HPDE6-E6E7 (cell line): Measurements from ENCODE around the gene POU5F1.
A peak's percentile ranks its signal among the peaks of the same experiment; 100 is the strongest.
"Not testable (repeated sequence)": the region's sequence is repeated elsewhere in the genome, so short reads cannot be mapped to it uniquely, and the experiment has no call there.

Source experiments
- DNase-seq: peaks from one replicate; pipeline ENCODE4 v3.0.0; 2011; ENCODE audit warnings: missing footprints; ENCODE audit errors: extremely low spot score

Gene POU5F1

GRCh38 chr6:31170600-31170881 is at the start of gene POU5F1:
Gene POU5F1 (minus strand): TSS chr6:31170682. CDS start chr6:31170620, 62 bp downstream.
- no peak for DNase-seq

DNA sequence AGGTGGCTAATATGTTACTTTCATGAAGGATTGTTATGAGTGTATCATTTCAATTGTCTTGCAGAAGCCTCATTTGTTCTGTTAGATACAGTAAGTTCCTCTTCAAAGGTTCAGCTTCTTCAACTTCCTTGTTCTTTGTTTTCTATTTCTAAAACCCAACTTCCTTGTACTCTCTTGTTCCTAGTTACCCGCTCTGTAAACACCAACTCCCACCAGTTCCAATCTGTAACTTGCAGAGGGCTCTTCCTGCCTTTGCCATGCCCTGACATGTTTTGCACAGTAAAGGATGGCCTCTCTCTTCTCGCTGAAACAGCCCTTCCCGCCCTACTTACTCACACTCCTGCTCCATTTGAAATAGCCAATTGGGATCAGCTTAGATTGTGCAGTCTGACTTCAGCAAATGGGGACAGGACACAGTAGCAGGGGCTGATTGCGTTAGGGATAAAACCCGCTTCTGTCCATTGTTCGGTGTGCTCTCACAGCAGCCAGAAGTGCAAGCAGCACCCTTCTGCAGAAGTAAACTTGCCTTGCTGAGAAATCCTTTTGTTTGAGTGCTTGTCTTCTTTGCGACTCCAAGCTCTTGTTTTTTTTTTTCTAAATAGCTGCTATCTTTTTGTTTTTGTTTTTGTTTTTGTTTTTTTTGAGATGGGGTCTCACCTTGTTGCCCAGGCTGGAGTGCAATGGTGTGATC is 45.9 kb upstream of the POU5F1 start:
- DNase-seq = no peak

GRCh38 chr6:31215216-31215615 is 44.7 kb upstream of the POU5F1 start:
- DNase-seq = not testable (repeated sequence)

DNA sequence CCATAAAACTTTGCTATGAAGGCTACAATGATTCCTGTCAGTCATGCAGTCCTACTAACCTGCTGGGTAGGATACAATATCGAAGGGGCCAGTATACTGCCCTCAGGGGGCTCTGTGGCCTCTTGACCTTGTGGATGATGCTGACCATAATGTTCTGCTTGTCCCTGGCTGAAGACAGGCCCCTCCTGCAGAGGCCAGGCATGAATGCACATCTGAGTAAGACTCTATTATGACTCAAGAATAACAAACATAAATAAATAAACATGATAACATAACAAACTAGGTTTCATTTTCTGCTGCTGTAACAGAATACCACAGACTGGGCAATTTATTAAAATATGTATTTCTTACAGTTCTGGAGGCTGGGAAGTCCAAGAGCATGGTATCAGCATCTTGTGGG is 44.0 kb upstream of the POU5F1 start:
- DNase-seq = no peak

GRCh38 chr6:31210741-31211532 is 40.5 kb upstream of the POU5F1 start:
- DNase-seq = no peak

GRCh38 chr6:31210123-31210522 is 39.6 kb upstream of the POU5F1 start:
- no peak for DNase-seq

DNA sequence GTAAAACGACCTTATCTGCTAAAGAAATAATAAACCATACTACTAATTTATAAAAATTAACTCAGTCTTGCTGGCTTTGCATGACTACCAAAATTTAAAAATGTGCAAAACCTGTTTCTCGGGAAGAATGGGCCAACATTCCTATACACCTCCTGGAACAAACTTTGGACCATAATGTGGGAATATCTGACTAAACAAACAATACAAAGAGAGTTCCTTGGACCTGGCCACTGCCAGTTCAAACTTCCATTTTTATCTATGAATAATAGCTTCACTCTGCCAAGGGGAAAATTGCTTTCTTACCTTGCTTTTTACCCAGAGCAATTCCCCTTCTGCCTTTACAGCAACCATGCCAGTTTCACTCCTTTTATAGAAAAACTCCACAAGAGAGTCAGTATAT is 38.7 kb upstream of the POU5F1 start:
- DNase-seq = no peak

GRCh38 chr6:31208506-31208905 is 38.0 kb upstream of the POU5F1 start:
- DNase-seq = no peak

DNA sequence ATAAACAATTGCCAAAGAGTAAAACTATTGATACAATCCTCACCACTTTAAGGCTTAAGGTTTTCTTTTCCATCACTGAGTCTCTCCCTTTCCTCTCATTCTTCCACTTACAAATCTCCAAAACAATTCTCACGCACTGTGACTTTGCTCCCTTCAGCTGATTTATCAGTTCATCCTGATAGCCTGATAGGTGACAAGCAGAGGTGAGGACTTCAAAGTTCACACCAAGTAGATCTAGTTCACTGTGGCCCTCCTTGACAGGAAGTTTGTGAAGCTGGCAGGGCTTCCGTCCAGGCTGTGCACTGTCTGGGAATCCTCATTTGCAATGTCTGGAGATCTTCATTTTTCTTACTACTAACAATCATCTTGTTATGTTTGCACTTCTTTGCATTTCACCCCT is 35.2 kb upstream of the POU5F1 start:
- no peak for DNase-seq

DNA sequence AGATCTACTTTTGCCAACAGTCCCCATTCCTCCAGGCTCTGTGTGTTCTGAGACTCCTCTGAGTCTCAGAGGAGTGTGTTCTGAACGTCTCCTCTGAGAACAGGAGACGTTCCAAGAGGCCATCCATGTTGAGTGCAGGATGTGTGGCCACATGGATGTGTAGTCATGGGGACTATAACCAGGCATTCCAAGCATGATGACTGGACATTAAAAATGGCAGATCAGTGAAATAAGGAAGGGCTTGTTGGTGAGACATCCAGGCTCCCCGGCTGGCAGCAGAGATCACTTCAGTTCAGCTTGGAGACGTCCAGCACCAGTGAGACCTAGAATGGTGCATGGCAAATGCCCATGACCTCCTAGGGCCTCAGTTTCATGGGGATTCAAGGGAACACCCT is 34.3 kb upstream of the POU5F1 start:
- DNase-seq = no peak

DNA sequence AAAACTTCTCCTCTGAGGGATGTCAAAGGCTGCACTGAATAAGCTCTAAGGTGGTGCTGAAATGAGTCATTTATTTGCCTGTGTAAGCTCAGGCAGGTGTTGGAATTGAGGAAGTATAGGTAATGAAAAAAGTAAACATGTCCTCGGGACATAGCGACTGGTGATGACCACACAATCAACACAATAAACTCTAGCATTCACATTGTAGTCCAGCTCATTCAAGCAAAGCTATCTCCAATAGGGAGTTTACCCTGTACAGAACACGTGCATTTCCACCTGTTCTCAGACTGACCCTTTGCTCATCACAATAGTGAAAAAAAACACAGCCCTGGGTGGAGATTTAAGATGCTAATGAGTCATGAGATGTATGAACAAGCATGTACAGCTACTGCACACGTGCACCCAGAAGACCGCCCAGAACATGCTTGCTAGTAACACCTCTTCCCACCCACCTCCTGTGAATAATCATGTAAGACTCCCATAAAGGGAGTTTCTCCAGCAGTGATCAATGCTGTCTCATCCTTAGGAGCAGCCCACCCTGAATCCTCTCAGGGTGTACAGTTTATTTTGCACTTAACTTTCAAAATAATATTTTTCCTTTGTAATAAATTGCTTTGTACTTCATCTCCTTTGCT is 33.0 kb upstream of the POU5F1 start:
- peak; percentile 82 for DNase-seq

DNA sequence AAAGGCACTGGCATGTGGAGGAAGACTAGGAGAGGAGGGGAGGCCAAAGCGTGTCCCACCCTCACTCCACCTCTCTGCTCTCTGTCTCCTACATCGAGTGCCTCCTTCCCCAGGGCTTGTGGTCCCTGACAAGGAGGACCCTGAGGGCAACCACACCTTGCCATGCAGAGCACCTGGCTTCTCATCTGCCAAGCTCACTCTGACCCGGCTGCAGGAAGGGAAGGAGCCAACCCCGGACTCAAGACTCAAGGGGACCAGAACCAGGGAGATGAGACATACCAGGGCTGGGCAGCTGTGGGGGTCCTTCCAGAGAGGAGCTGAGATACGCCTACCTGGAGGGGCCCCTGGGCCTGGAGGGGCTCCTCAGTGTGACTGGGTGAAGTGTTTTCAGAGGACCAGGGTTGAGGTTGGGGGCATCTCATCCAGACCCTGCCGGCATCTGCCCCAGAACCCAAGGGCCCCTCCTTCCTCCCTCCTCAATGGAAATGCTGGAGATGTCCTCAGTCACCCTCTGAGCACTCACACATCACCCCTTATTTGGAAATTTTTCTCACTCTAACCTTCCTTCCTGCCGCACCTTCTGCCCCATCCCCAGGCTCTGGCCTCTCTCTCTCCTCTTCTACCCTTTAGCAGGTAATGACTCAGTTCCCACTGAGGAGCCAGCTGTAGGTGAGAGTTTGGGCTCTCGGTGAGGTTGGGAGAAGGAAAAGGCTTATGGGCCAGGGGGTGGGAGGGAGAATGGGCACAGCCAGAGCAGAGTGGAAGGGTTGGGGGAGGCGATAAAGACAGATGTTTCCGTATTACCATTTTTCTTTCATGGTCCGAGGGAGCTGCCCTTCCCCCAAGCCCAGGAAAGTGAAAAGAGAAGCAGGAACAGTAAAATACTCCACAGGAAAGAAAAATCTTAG is 32.0 kb upstream of the POU5F1 start:
- DNase-seq = no peak

- not testable (repeated sequence) for DNase-seq
Measured at GRCh38 chr6:31199105-31199452, 28.6 kb upstream of the POU5F1 start.

DNA sequence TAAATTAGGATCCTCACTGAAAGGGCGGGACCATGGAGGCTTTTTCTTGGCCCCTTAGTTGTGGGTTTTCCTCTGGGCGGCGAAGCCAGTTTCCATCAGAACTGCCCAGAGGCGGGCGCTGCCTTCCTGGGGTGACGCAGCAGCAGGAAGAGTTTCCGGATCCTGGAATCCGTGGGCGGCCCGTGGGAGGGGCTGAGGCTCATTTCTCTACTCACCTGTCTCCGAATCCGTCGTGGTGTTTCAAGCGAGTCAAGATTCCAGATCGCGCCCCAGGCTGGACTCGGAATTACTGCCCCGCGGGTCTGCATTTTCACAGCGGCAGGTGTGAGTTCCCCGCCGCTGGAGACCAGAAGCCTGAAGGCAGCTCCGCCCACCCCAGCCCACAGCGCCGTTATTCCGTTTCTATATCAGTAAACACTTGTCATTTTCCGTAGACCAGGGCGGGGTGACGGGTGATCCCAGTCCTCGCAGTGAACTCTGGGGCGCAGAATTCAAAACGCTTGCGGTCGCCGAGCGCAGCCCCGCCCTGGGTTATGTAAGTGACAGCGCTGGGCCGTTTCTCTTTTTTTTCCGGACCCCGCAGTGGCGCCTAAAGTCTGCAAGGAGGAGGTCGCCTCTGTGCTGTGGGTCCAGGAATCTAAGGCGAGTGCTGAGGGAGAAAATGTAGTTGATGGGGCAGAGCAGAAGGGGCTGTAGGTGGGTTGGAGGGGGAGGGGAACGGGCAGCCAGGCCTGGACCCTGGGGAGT is 27.2 kb upstream of the POU5F1 start:
- DNase-seq = no peak

DNA sequence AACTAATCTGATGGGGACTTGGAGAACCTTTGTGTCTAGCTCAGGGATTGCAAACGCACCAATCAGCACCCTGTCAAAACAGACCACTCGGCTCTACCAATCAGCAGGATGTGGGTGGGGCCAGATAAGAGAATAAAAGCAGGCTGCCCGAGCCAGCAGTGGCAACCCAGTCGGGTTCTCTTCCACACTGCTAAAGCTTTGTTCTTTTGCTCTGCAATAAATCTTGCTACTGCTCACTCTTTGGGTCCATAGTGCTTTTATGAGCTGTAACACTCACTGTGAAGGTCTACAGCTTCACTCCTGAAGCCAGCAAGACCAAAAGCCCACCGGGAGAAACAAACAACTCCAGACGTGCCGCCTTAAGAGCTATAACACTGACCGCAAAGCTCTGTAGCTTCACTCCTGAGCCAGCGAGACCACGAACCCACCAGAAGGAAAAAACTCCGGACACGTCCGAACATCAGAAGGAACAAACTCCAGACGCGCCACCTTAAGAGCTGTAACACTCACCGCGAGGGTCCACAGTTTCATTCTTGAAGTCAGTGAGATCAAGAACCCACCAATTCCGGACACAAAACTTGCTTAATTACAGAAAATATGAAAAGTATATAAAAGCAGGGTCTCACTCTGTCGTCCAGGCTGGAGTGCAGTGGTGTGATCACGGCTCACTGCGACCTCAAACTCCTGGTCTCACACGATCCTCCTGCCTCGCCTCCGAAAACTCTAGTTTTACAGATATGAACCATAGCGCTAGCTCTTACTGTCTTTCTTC is 26.0 kb upstream of the POU5F1 start:
- DNase-seq = not testable (repeated sequence)

GRCh38 chr6:31195308-31195979 is 25.0 kb upstream of the POU5F1 start:
- DNase-seq = not testable (repeated sequence)

- no peak for DNase-seq
Measured at GRCh38 chr6:31194061-31194834, 23.8 kb upstream of the POU5F1 start.

- DNase-seq = no peak
Measured at GRCh38 chr6:31193206-31193605, 22.7 kb upstream of the POU5F1 start.

DNA sequence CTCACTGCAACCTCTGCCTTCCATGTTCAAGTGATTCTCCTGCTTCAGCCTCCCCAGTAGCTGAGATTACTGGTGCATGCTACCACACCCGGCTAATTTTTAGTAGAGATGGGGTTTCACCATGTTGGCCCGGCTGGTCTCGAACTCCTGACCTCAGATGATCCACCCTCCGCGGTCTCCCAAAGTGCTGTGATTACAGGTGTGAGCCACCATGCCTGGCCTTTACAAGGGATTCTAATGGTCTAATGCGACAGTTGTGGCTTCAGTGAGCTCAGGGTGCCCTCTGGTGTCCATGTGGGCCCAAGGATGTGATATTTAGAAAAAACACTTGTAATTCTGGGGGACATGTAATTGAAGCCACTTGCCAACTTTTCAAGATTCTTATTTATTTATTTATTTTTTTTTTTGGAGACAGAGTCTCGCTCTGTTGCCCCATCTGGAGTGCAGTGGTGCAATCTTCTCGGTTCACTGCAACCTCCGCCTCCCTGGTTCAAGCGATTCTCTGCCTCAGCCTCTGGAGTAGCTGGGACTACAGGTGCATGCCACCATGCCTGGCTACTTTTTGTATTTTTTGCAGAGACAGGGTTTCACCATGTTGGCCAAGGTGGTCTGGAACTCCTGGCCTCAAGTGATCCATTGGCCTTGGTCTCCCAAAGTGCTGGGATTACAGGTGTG is 22.1 kb upstream of the POU5F1 start:
- DNase-seq = not testable (repeated sequence)
